ENCODE results near the gene ARFGEF2. TPM values are rescaled to one million over a fixed set of nuclear protein-coding genes. Genes with fewer than 3 reads are reported as not detected.

ARFGEF2 gene
- total RNA-seq, 1 donor from 2014 or later = 22.9 TPM

DNA sequence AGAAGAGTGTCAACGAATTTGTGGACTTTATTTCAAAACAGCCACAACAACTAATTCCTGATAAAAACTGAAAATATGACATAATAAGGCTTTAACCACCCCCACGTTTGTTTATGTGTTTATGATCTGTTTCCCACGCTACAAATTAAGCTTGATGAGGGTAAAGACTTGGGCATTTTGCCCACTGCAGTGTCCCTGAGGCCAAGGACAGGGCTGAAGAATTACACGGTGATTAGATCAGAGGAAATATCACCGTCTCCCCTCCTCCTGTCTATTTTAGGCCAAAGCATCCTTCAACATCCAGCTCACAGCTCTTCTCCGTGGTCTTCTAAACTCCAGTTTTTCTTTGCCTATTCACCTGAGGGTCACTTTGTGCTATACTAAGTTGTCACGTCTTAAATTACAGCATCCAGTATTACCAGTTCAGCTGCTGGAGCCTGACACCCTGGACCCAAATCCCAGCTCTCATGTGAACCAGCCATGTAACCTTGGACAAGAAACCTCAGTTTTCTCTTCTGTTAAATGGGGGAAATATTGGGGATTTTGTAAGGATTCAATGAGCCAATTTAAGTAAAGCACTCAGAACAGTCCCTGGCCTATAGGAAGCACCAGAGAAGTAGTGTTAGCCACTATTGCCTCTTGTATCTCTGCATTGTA lies 15.2 kb upstream of the ARFGEF2 start:
- Mint-ChIP-seq H3K4me3 (ENCODE audit: low read depth) (no peak overlapping the region), H3K27ac (no peak overlapping the region), H3K27me3 (peaks cover 20% of the 10 kb centered on the region), H3K9me3 (ENCODE audit: low read depth) (no peaks in the 10 kb centered on the region), H3K36me3 (ENCODE audit: insufficient read depth) (no peaks in the 10 kb centered on the region), H3K4me1 (ENCODE audit: low read depth) (peaks cover 2% of the 10 kb centered on the region)
- no peak for TF ChIP-seq CTCF (IDR thresholded peaks at IDR 0.05; ENCODE audit: unreplicated experiment)
- no peak for DNase-seq (ENCODE audit: low spot score, unreplicated experiment)

GRCh38 chr20:48908656-48909319 lies 12.7 kb upstream of the ARFGEF2 start:
- no peaks in the 10 kb centered on the region for H3K9me3 Mint-ChIP-seq (ENCODE audit: low read depth)
- DNase-seq (ENCODE audit: low spot score, unreplicated experiment) = no peak
- no peak overlapping the region for H3K4me3 Mint-ChIP-seq (ENCODE audit: low read depth)
- H3K4me1 Mint-ChIP-seq (ENCODE audit: low read depth) = peaks cover 2% of the 10 kb centered on the region
- H3K27ac Mint-ChIP-seq = no peak overlapping the region
- peaks cover 13% of the 10 kb centered on the region for H3K27me3 Mint-ChIP-seq
- H3K36me3 Mint-ChIP-seq (ENCODE audit: insufficient read depth) = no peaks in the 10 kb centered on the region
- TF ChIP-seq CTCF (IDR thresholded peaks at IDR 0.05; ENCODE audit: unreplicated experiment) = no peak

GRCh38 chr20:48909910-48910309 lies 11.6 kb upstream of the ARFGEF2 start:
- Mint-ChIP-seq H3K27ac (no peak overlapping the region), H3K4me3 (ENCODE audit: low read depth) (no peak overlapping the region), H3K27me3 (peaks cover 6% of the 10 kb centered on the region), H3K36me3 (ENCODE audit: insufficient read depth) (no peaks in the 10 kb centered on the region), H3K4me1 (ENCODE audit: low read depth) (no peaks in the 10 kb centered on the region), H3K9me3 (ENCODE audit: low read depth) (no peaks in the 10 kb centered on the region)
- no peak for DNase-seq (ENCODE audit: low spot score, unreplicated experiment)
- TF ChIP-seq CTCF (IDR thresholded peaks at IDR 0.05; ENCODE audit: unreplicated experiment) = no peak

- H3K36me3 Mint-ChIP-seq (ENCODE audit: insufficient read depth) = no peaks in the 10 kb centered on the region
- H3K27me3 Mint-ChIP-seq = peaks cover 3% of the 10 kb centered on the region
- no peaks in the 10 kb centered on the region for H3K4me1 Mint-ChIP-seq (ENCODE audit: low read depth)
- no peak for DNase-seq (ENCODE audit: low spot score, unreplicated experiment)
- H3K27ac Mint-ChIP-seq = no peak overlapping the region
- TF ChIP-seq CTCF (IDR thresholded peaks at IDR 0.05; ENCODE audit: unreplicated experiment) = no peak
- no peaks in the 10 kb centered on the region for H3K9me3 Mint-ChIP-seq (ENCODE audit: low read depth)
- no peak overlapping the region for H3K4me3 Mint-ChIP-seq (ENCODE audit: low read depth)
These were observed 11.1 kb upstream of the ARFGEF2 start for GRCh38 chr20:48910347-48910781.

DNA sequence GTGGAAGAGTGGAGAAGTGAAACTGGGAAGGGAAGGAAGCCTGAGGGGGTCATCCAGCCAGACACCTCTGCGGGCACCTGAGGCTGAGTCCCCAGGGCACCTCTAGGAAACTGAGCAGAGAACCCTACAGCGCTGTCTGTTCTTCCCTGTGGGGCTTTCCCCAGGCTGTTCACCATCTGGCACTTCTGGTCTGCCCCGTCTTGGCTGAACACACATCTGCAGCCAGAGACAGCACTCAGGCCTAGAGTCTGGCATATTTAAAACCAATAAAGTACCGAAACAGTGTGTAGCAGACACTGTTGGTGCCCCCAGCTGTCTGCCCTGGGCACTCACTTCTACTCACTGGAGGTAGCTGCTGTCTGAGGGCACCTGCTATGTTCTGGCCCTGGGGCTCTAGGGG lies 9.4 kb upstream of the ARFGEF2 start:
- H3K4me3 Mint-ChIP-seq (ENCODE audit: low read depth) = no peak overlapping the region

More for the DNA sequence above, 9.4 kb upstream of the ARFGEF2 start:
- H3K36me3 Mint-ChIP-seq (ENCODE audit: insufficient read depth) = no peaks in the 10 kb centered on the region
- no peak overlapping the region for H3K27ac Mint-ChIP-seq
- TF ChIP-seq CTCF (IDR thresholded peaks at IDR 0.05; ENCODE audit: unreplicated experiment) = no peak
- peaks cover 2% of the 10 kb centered on the region for H3K9me3 Mint-ChIP-seq (ENCODE audit: low read depth)
- H3K4me1 Mint-ChIP-seq (ENCODE audit: low read depth) = peaks cover 5% of the 10 kb centered on the region
- no peak for DNase-seq (ENCODE audit: low spot score, unreplicated experiment)
- H3K27me3 Mint-ChIP-seq = peaks cover 3% of the 10 kb centered on the region
